T-helper 17 cell (primary cell): Measurements from ENCODE around the gene NFAM1. TPM values are rescaled to one million over a fixed set of nuclear protein-coding genes. Genes with fewer than 3 reads are reported as not detected.

Experiments
- ATAC-seq: fragments of 150-1000 bp; cut with Tn5 transposase; 2 replicates; pipeline ENCODE4 v1.10.0; 2021; ENCODE audit warnings: mild to moderate bottlenecking, moderate library complexity
- DNase-seq, 3 donors: peaks; one replicate each; pipeline versions ENCODE4 v3.0.0 to v3.0.0-alpha.2; 2020 to 2021
- H3K9me3 ChIP-seq: one replicate; pipeline ENCODE4 v1.7.0; 2013; ENCODE audit warnings: low read length, mild to moderate bottlenecking; ENCODE audit not compliant: control insufficient read depth, poor library complexity, severe bottlenecking
- H3K27ac Mint-ChIP-seq: one replicate; pipeline ENCODE4 v1.8.0; 2022; ENCODE audit warnings: mild to moderate bottlenecking, moderate library complexity, mixed read lengths
- H3K27me3 Mint-ChIP-seq: one replicate; pipeline ENCODE4 v1.8.0; 2022; ENCODE audit warnings: mixed read lengths
- H3K36me3 Mint-ChIP-seq: one replicate; pipeline ENCODE4 v1.8.0; 2022; ENCODE audit warnings: low read depth, mixed read lengths
- H3K4me1 Mint-ChIP-seq: one replicate; pipeline ENCODE4 v1.8.0; 2022; ENCODE audit warnings: mild to moderate bottlenecking, mixed read lengths
- H3K4me3 Mint-ChIP-seq: one replicate; pipeline ENCODE4 v1.8.0; 2022; ENCODE audit warnings: mild to moderate bottlenecking, moderate library complexity, mixed read lengths
- total RNA-seq, 4 donors: library from RNA in 2 of 4; stranded (reverse) in 2 of 4; gene quantifications; one replicate each; pipeline ENCODE4 v1.2.3 and lab custom pipeline; 2022 to 2026

The NFAM1 gene
- total RNA-seq, 2 donors from 2014 or later, result 0.55 to 2.4 TPM

DNA sequence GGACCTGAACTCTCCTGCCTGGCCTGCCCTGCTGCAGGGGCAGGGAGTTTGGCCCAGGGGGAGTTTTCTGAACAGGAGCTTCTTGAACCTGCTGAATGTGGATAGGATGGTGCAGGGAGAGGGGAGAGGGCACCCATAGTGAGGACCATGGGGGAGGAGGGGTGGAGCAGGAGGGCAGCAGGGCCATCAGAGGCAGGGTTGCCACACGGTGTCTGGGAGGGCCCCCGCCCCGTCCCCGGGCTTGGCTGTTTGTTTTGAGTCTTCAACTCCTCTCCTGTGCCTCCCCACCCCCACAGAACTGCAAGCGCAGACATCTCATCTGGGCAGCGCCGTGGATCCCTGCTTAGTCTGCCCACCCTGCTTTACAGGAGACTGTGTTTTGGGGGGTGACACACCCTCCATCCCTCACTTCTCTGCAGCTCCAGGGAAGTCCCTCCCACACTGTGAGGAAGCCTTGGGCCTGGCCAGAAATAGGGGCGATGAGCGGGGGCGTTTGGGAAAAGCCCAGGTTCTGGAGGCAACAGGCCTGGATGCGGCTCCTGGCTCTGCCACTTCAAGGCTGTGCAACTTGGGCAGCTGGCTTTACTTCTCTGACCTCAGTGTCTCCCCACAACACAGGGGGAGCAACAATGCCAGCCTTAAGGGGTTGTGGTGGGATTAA, 14.4 kb downstream of the NFAM1 start:
- Mint-ChIP-seq H3K27ac (no peak overlapping the region), H3K36me3 (peaks cover 3% of the 10 kb centered on the region), H3K27me3 (peaks cover 23% of the 10 kb centered on the region), H3K4me3 (no peak overlapping the region), H3K4me1 (peaks cover 2% of the 10 kb centered on the region)
- DNase-seq (no peak), ATAC-seq (no peak)
- no peaks in the 10 kb centered on the region for H3K9me3 ChIP-seq

DNA sequence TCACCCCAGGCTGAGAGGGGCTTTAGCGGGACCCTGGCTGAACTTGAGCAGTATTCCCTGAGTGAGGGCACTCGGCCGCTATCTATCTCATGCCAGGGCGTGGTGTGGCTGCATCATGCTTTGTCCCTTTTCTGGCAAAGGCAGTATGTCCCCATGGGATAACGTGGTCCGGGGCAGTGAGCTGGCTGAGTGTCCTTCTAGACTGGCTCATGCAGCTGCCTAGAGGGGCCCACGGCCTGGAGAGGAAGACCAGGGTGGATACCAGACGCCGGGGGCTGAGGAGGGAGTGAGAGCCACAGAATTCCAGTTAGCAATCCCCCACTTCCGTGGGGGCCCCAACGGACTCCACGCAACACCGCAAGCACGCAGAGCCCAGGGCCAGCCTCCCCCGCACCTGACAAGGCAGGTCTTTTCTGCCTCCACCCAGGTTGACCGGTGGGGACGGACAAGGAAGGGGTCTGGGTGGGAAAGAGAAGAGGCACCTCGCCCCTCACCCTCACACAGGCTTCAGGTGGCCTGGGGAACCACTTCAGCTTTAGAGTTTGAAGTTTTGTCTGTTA, 15.5 kb downstream of the NFAM1 start:
- H3K9me3 ChIP-seq, result no peaks in the 10 kb centered on the region
- DNase-seq (no peak), ATAC-seq (no peak)
- H3K36me3 Mint-ChIP-seq, result peaks cover 3% of the 10 kb centered on the region
- H3K27ac Mint-ChIP-seq, result no peak overlapping the region
- peaks cover 23% of the 10 kb centered on the region for H3K27me3 Mint-ChIP-seq
- H3K4me1 Mint-ChIP-seq, result peaks cover 2% of the 10 kb centered on the region
- H3K4me3 Mint-ChIP-seq, result no peak overlapping the region

GRCh38 chr22:42414565-42415303, 17.5 kb downstream of the NFAM1 start:
- no peak overlapping the region for H3K4me3 Mint-ChIP-seq
- H3K36me3 Mint-ChIP-seq, result peaks cover 3% of the 10 kb centered on the region
- H3K27me3 Mint-ChIP-seq, result peaks cover 16% of the 10 kb centered on the region
- ATAC-seq (no peak), DNase-seq (no peak)
- H3K9me3 ChIP-seq, result no peaks in the 10 kb centered on the region
- peak overlapping the region; percentile 75 for H3K27ac Mint-ChIP-seq
- peaks cover 2% of the 10 kb centered on the region for H3K4me1 Mint-ChIP-seq

DNA sequence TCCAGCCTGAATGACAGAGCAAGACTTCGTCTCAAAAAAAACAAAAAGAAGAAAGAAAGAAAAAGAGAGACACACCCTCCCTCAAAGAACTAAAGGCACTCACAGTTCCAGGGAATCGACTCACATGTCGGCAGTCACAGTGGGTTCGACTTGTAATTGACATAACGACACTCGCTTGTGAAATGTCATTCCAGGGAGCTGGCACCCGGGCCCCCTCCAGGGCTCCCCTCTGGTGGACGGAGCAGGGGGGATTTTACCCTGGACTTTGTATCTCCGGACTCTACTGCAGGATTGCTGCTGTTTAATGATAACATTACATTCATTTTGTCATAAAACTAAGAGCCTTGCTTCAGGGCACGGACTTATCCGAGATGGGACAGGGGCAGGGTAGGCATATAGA, 18.2 kb downstream of the NFAM1 start:
- Mint-ChIP-seq H3K36me3 (peaks cover 3% of the 10 kb centered on the region), H3K27ac (no peak overlapping the region), H3K4me3 (no peak overlapping the region), H3K4me1 (no peaks in the 10 kb centered on the region), H3K27me3 (peaks cover 10% of the 10 kb centered on the region)
- DNase-seq (no peak), ATAC-seq (no peak)
- no peaks in the 10 kb centered on the region for H3K9me3 ChIP-seq

- DNase-seq, result no peak
- no peak overlapping the region for H3K27ac Mint-ChIP-seq
These were observed 19.4 kb downstream of the NFAM1 start for GRCh38 chr22:42412744-42413333.

GRCh38 chr22:42410708-42411107, 21.5 kb downstream of the NFAM1 start:
- no peaks in the 10 kb centered on the region for H3K9me3 ChIP-seq
- Mint-ChIP-seq H3K4me3 (no peak overlapping the region), H3K27me3 (no peaks in the 10 kb centered on the region), H3K4me1 (no peaks in the 10 kb centered on the region), H3K27ac (no peak overlapping the region), H3K36me3 (no peaks in the 10 kb centered on the region)
- DNase-seq (no peak), ATAC-seq (no peak)

More at GRCh38 chr22:42412744-42413333, 19.4 kb downstream of the NFAM1 start:
- ATAC-seq, result no peak
- H3K9me3 ChIP-seq, result no peaks in the 10 kb centered on the region
- H3K4me1 Mint-ChIP-seq, result no peaks in the 10 kb centered on the region
- H3K27me3 Mint-ChIP-seq, result peaks cover 6% of the 10 kb centered on the region
- no peak overlapping the region for H3K4me3 Mint-ChIP-seq
- peaks cover 3% of the 10 kb centered on the region for H3K36me3 Mint-ChIP-seq

- H3K9me3 ChIP-seq, result no peaks in the 10 kb centered on the region
These were observed 23.2 kb downstream of the NFAM1 start for GRCh38 chr22:42408810-42409529.

DNA sequence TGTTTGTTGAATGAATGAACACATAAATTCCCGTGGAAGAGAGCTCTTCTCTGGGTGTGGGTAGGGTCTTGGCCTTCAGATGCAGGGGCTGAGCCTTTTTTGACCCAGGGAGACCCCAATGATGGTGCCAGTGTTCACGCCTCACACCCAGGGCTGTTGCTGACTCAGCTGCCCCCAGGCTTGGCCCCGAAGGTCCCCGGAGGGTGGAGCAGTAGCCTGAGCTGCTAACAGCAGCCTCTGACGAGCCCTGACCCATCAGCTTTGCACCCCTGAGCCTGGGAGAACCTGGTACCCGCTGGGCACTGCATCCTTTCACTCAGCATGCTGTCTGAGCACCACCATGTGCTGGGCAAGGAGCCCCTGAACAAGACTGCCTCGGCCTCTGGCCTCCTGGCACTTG, 23.9 kb downstream of the NFAM1 start:
- Mint-ChIP-seq H3K36me3 (no peaks in the 10 kb centered on the region), H3K27ac (no peak overlapping the region)

More at GRCh38 chr22:42408810-42409529, 23.2 kb downstream of the NFAM1 start:
- Mint-ChIP-seq H3K27me3 (no peaks in the 10 kb centered on the region), H3K36me3 (no peaks in the 10 kb centered on the region), H3K27ac (no peak overlapping the region), H3K4me1 (no peaks in the 10 kb centered on the region), H3K4me3 (no peak overlapping the region)
- no peak for ATAC-seq
- no peak for DNase-seq

GRCh38 chr22:42404266-42404665, 27.9 kb downstream of the NFAM1 start:
- ATAC-seq (no peak), DNase-seq (no peak)
- no peaks in the 10 kb centered on the region for H3K36me3 Mint-ChIP-seq
- H3K9me3 ChIP-seq, result no peaks in the 10 kb centered on the region
- peaks cover 5% of the 10 kb centered on the region for H3K4me1 Mint-ChIP-seq
- no peak overlapping the region for H3K4me3 Mint-ChIP-seq
- H3K27me3 Mint-ChIP-seq, result no peaks in the 10 kb centered on the region
- H3K27ac Mint-ChIP-seq, result no peak overlapping the region

More for the DNA sequence above, 23.9 kb downstream of the NFAM1 start:
- no peak overlapping the region for H3K4me3 Mint-ChIP-seq
- H3K9me3 ChIP-seq, result no peaks in the 10 kb centered on the region
- peaks cover 2% of the 10 kb centered on the region for H3K4me1 Mint-ChIP-seq
- no peak for DNase-seq
- H3K27me3 Mint-ChIP-seq, result no peaks in the 10 kb centered on the region
- ATAC-seq, result no peak

- no peaks in the 10 kb centered on the region for H3K36me3 Mint-ChIP-seq
- H3K27ac Mint-ChIP-seq, result peak overlapping the region; percentile 24
- DNase-seq (no peak), ATAC-seq (no peak)
- H3K4me3 Mint-ChIP-seq, result no peak overlapping the region
- no peaks in the 10 kb centered on the region for H3K27me3 Mint-ChIP-seq
- no peaks in the 10 kb centered on the region for H3K9me3 ChIP-seq
- H3K4me1 Mint-ChIP-seq, result peaks cover 13% of the 10 kb centered on the region
These were observed 30.5 kb downstream of the NFAM1 start for GRCh38 chr22:42401535-42402334.

- Mint-ChIP-seq H3K4me1 (peaks cover 16% of the 10 kb centered on the region), H3K4me3 (no peak overlapping the region), H3K27me3 (no peaks in the 10 kb centered on the region), H3K27ac (no peak overlapping the region), H3K36me3 (no peaks in the 10 kb centered on the region)
- no peaks in the 10 kb centered on the region for H3K9me3 ChIP-seq
- ATAC-seq (no peak), DNase-seq (no peak)
These were observed 31.2 kb downstream of the NFAM1 start for GRCh38 chr22:42400811-42401534.
